ENCODE data around the gene ADAT1. TPM values are rescaled to one million over a fixed set of nuclear protein-coding genes. Genes with fewer than 3 reads are reported as not detected.

ADAT1 gene
- total and polyA plus RNA-seq, 2 of the 13 experiments (the other 11 are each of a cell fraction or from before 2014, with no cell fraction given), result 18.4 to 40.8 TPM

GRCh38 chr16:75556431-75556950, 66.6 kb downstream of the ADAT1 start (continued):
- TF ChIP-seq PRDM10 (CRISPR knock-in tag; IDR thresholded peaks at IDR 0.05; ENCODE audit: low read depth), result no peak
- no peak for TF ChIP-seq MAZ (IDR thresholded peaks at IDR 0.05; ENCODE audit: borderline replicate concordance, low read depth, low read length)
- TF ChIP-seq MAZ (CRISPR knock-in tag; IDR thresholded peaks at IDR 0.05; ENCODE audit: low read depth), result no peak
- 0 out of 2 replicates have a peak, but pooled peaks have one; percentile 37 for TF ChIP-seq ZC3H13 (CRISPR knock-in tag; IDR thresholded peaks at IDR 0.05)
- TF ChIP-seq ZBTB3 (CRISPR knock-in tag; IDR thresholded peaks at IDR 0.05; ENCODE audit: borderline replicate concordance, low read depth), result no peak
- no peak for TF ChIP-seq ARID2 (CRISPR knock-in tag; IDR thresholded peaks at IDR 0.05; ENCODE audit: borderline replicate concordance)
- TF ChIP-seq PAXIP1 (CRISPR knock-in tag; conservative IDR thresholded peaks at IDR 0.05), result 0 out of 2 replicates have a peak, but pooled peaks have one; percentile 2
- 0 out of 2 replicates have a peak, but pooled peaks have one; percentile 9 for TF ChIP-seq SIX1 (CRISPR knock-in tag; IDR thresholded peaks at IDR 0.05; ENCODE audit: borderline replicate concordance)
- TF ChIP-seq RNF2 (conservative IDR thresholded peaks at IDR 0.05; ENCODE audit: low read depth), result no peak
- 0 out of 2 replicates have a peak, but pooled peaks have one; percentile 1 for TF ChIP-seq ZNF468 (CRISPR knock-in tag; IDR thresholded peaks at IDR 0.05)
- 0 out of 2 replicates have a peak, but pooled peaks have one; percentile 41 for TF ChIP-seq TOPORS (CRISPR knock-in tag; IDR thresholded peaks at IDR 0.05)
- no peak for TF ChIP-seq RCOR2 (CRISPR knock-in tag; IDR thresholded peaks at IDR 0.05)
- no peak for TF ChIP-seq MYNN (CRISPR knock-in tag; IDR thresholded peaks at IDR 0.05; ENCODE audit: low read depth)
- no peak for TF ChIP-seq BCLAF1 (IDR thresholded peaks at IDR 0.05)
- TF ChIP-seq TRAFD1 (CRISPR knock-in tag; IDR thresholded peaks at IDR 0.05; ENCODE audit: borderline replicate concordance), result peak; percentile 68; the same call in 1 of the 2 replicates
- no peak for TF ChIP-seq PLSCR1 (CRISPR knock-in tag; IDR thresholded peaks at IDR 0.05; ENCODE audit: borderline replicate concordance)
